ENCODE data around the gene KIF4B. TPM values are rescaled to one million over a fixed set of nuclear protein-coding genes. Genes with fewer than 3 reads are reported as not detected.
"Not testable (repeated sequence)": the region's sequence is repeated elsewhere in the genome, so short reads cannot be mapped to it uniquely, and the experiment has no call there.

The KIF4B gene
- total and polyA plus RNA-seq, 7 donors: 0.01 to 0.16 TPM; not detected in 5

DNA sequence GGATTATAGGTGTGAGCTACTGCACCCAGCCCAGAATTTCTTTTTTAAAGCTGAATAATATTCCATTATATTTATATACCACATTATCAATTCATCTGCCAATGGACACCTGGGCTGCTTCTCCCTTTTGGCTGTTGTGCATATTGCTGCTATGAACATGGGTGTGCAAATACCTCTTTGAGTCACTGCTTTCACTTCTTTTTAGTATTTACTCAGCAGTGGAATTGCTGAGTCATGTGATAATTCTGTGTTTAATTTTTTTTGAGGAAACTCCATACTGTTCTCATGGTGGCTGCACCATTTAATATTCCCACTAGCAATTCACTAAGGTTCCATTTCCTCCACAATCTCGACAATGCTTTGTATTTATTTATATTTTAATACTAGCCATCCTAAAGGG, 36.1 kb upstream of the KIF4B start:
- Histone ChIP-seq H3K4me1 (no peaks in the 10 kb centered on the region), H3K9me3 (no peaks in the 10 kb centered on the region), H3K27me3 (no peaks in the 10 kb centered on the region), H3K4me3 (no peak overlapping the region), H3K27ac (no peak overlapping the region), H3K36me3 (no peaks in the 10 kb centered on the region)
- DNase-seq: no peak
- intact Hi-C loops (cut with DNase I): no loop called here
- no peak for TF ChIP-seq POLR2AphosphoS5 (IDR thresholded peaks at IDR 0.05)
- TF ChIP-seq EP300 (IDR thresholded peaks at IDR 0.05): no peak
- TF ChIP-seq, protein P1, sequence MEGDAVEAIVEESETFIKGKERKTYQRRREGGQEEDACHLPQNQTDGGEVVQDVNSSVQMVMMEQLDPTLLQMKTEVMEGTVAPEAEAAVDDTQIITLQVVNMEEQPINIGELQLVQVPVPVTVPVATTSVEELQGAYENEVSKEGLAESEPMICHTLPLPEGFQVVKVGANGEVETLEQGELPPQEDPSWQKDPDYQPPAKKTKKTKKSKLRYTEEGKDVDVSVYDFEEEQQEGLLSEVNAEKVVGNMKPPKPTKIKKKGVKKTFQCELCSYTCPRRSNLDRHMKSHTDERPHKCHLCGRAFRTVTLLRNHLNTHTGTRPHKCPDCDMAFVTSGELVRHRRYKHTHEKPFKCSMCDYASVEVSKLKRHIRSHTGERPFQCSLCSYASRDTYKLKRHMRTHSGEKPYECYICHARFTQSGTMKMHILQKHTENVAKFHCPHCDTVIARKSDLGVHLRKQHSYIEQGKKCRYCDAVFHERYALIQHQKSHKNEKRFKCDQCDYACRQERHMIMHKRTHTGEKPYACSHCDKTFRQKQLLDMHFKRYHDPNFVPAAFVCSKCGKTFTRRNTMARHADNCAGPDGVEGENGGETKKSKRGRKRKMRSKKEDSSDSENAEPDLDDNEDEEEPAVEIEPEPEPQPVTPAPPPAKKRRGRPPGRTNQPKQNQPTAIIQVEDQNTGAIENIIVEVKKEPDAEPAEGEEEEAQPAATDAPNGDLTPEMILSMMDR (IDR thresholded peaks at IDR 0.05): no peak
- no peak for TF ChIP-seq POLR2A (IDR thresholded peaks at IDR 0.05)
- WGBS, 2 donors: 75 to 76% methylated on average over 1 of the region's 1 CpG

DNA sequence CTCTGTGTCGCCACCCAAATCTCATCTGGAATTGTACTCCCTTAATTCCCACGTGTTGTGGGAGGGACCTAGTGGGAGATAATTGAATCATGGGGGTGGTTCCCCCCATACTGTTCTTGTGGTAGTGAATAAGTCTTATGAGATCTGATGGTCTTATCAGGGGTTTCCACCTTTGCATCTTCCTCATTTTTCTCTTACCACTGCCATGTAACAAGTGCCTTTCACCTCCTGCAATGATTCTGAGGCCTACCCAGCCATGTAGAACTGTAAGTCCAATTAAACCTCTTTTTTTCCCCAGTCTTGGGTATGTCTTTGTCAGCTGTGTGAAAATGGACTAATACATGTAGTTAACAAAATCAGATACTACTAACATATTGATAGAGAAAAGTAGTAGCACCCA, 35.3 kb upstream of the KIF4B start:
- H3K27ac ChIP-seq; H3K36me3 ChIP-seq; H3K9me3 ChIP-seq; DNase-seq; H3K4me3 ChIP-seq; H3K4me1 ChIP-seq; intact Hi-C loops (cut with DNase I); H3K27me3 ChIP-seq: not testable (repeated sequence)
- WGBS, 2 donors: 87 to 93% methylated on average over 2 of the region's 2 CpGs

DNA sequence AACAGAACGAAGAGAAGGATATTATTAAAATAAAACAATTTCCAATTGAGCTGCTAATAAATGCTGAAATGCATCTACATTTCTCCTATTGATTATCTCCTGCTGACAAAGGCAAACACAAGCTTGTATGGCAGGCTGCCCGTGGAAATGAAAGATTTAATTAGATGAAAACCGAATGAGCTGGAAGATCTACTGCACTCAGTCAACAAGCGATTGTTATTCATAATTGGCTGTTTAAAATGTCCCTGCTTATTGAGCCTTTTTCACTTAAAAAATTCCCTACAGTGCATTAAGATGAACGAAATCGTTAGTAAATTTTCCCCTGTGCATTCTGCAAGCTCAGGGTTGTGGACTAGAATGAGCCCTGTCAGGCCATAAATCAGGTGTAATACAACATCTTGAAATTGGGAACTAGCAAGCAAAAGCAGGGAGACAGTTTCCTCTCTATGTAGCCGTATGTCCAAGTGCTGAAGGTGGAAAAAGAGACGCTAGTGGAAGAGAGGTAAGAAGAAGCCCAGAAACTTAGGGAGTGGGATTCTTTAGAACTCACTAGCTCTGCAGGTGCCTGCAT, 28.5 kb upstream of the KIF4B start:
- no peak overlapping the region for H3K4me3 ChIP-seq
- H3K36me3 ChIP-seq: no peaks in the 10 kb centered on the region
- no peak overlapping the region for H3K27ac ChIP-seq
- H3K27me3 ChIP-seq: no peaks in the 10 kb centered on the region
- DNase-seq: no peak
- H3K4me1 ChIP-seq: no peaks in the 10 kb centered on the region
- intact Hi-C loops (cut with DNase I): no loop called here
- no peaks in the 10 kb centered on the region for H3K9me3 ChIP-seq
- TF ChIP-seq POLR2A (IDR thresholded peaks at IDR 0.05) (no peak), POLR2AphosphoS5 (IDR thresholded peaks at IDR 0.05) (no peak), EP300 (IDR thresholded peaks at IDR 0.05) (no peak)
- TF ChIP-seq, protein P1 (IDR thresholded peaks at IDR 0.05): no peak
- WGBS, 2 donors: 64 to 67% methylated on average over 8 of the region's 8 CpGs

DNA sequence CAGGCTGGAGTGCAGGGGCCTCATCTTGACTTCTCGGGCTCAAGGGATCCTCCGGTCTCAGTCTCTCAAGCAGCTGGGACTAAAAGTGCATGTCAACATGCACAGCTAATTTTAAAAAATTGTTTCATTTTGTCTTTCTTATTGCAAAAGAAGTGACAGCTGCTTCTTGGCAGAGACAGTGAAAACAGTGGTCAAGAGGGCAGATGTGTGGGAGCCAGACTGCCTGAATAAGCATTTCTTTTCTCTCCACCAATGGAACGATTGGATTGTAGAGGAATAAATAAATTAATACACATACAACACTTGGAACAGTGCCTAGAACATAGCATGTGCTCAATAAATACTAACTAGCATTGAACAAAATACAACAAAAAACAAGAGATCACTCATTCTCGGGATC, 27.4 kb upstream of the KIF4B start:
- Histone ChIP-seq H3K4me3 (no peak overlapping the region), H3K27me3 (no peaks in the 10 kb centered on the region), H3K9me3 (no peaks in the 10 kb centered on the region), H3K36me3 (no peaks in the 10 kb centered on the region), H3K4me1 (no peaks in the 10 kb centered on the region), H3K27ac (no peak overlapping the region)
- intact Hi-C loops (cut with DNase I): no loop called here
- WGBS, 2 donors: 72 to 81% methylated on average over 4 of the region's 4 CpGs
- TF ChIP-seq, protein P1 (IDR thresholded peaks at IDR 0.05): no peak
- TF ChIP-seq POLR2AphosphoS5 (IDR thresholded peaks at IDR 0.05): no peak
- no peak for TF ChIP-seq EP300 (IDR thresholded peaks at IDR 0.05)
- TF ChIP-seq POLR2A (IDR thresholded peaks at IDR 0.05): no peak
- no peak for DNase-seq

DNA sequence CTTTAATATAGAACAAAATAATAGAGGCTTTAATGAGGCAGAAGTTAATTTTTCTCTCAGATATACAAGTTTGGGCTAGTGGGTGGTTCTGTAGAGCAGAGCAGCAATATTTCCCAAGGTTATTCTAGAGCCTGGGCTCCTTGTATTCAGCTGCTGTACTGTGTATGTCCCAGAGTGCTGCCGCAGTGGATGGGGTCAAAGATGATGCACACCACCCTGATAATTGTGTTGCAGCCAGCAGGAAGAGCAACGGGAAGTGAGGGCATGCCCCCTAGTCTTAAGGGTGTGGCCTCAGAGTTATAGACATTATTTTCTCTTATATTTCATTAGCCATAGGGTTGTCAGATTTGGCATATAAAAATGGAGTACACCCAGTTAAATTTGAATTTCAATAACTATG, 23.9 kb upstream of the KIF4B start:
- H3K4me3 ChIP-seq: no peak overlapping the region
- no peaks in the 10 kb centered on the region for H3K27me3 ChIP-seq
- no peaks in the 10 kb centered on the region for H3K9me3 ChIP-seq
- H3K36me3 ChIP-seq: no peaks in the 10 kb centered on the region
- intact Hi-C loops (cut with DNase I): no loop called here
- 44 to 52% methylated on average over 2 of the region's 2 CpGs for WGBS, 2 donors
- H3K4me1 ChIP-seq: no peaks in the 10 kb centered on the region
- no peak for DNase-seq
- no peak for TF ChIP-seq POLR2AphosphoS5 (IDR thresholded peaks at IDR 0.05)
- TF ChIP-seq, protein P1 (IDR thresholded peaks at IDR 0.05): no peak
- TF ChIP-seq EP300 (IDR thresholded peaks at IDR 0.05): no peak
- TF ChIP-seq POLR2A (IDR thresholded peaks at IDR 0.05): no peak
- no peak overlapping the region for H3K27ac ChIP-seq
